HepG2 (cell line): Measurements from ENCODE around the gene TMEM120A.

ENCODE experiments used
- CEBPG ChIP-seq: IDR thresholded peaks from 2 replicates; pipeline ENCODE4 v1.6.1; 2016
- JUN ChIP-seq: sonication (generic); formaldehyde crosslinking; IDR thresholded peaks from 2 replicates; pipeline ENCODE4 v1.4.0; 2020; ENCODE audit warnings: mild to moderate bottlenecking, missing genetic modification reagents
- KAT8 ChIP-seq: IDR thresholded peaks from 2 replicates; pipeline ENCODE4 v1.6.1; 2016; ENCODE audit warnings: missing genetic modification reagents, missing compliant biosample characterization
- MLLT10 ChIP-seq: sonication (generic); formaldehyde crosslinking; IDR thresholded peaks from 2 replicates; pipeline ENCODE4 v1.4.0; 2020; ENCODE audit warnings: missing genetic modification reagents
- POLR2AphosphoS5 ChIP-seq: IDR thresholded peaks from 2 replicates; pipeline ENCODE4 v1.6.1; 2012; ENCODE audit warnings: low read depth, low read length
- RFX5 ChIP-seq: IDR thresholded peaks from 2 replicates; pipeline ENCODE4 v1.6.1; 2011; ENCODE audit warnings: low read depth, low read length, improper control_type of control experiment
- ZNF318 ChIP-seq: sonication (generic); formaldehyde crosslinking; IDR thresholded peaks from 2 replicates; pipeline ENCODE4 v1.4.0; 2020; ENCODE audit warnings: mild to moderate bottlenecking, missing genetic modification reagents
- ZNF496 ChIP-seq: sonication (generic); formaldehyde crosslinking; IDR thresholded peaks from 2 replicates; pipeline ENCODE4 v1.8.1; 2023; ENCODE audit warnings: mild to moderate bottlenecking, moderate library complexity, missing genetic modification reagents; ENCODE audit not compliant: insufficient replicate concordance
- TF ChIP-seq, protein P1 (sequence below): sonication (generic); formaldehyde crosslinking; IDR thresholded peaks from 2 replicates; pipeline ENCODE4 v1.5.0; 2020; ENCODE audit warnings: mild to moderate bottlenecking, missing genetic modification reagents, moderate library complexity
- TF ChIP-seq, protein P2 (sequence below): conservative IDR thresholded peaks from 2 replicates; pipeline ENCODE4 v1.6.1; 2018; ENCODE audit warnings: missing genetic modification reagents
- TF ChIP-seq, protein P3 (sequence below): sonication (generic); formaldehyde crosslinking; conservative IDR thresholded peaks from 2 replicates; pipeline ENCODE4 v1.8.1; 2023; ENCODE audit warnings: missing genetic modification reagents
- TF ChIP-seq, protein P4 (sequence below): IDR thresholded peaks from 2 replicates; pipeline ENCODE4 v1.6.1; 2012; ENCODE audit warnings: inconsistent platforms
- TF ChIP-seq, protein P5 (sequence below): IDR thresholded peaks from 2 replicates; pipeline ENCODE4 v1.6.1; 2016; ENCODE audit warnings: missing compliant biosample characterization, missing genetic modification reagents, borderline replicate concordance

DNA sequence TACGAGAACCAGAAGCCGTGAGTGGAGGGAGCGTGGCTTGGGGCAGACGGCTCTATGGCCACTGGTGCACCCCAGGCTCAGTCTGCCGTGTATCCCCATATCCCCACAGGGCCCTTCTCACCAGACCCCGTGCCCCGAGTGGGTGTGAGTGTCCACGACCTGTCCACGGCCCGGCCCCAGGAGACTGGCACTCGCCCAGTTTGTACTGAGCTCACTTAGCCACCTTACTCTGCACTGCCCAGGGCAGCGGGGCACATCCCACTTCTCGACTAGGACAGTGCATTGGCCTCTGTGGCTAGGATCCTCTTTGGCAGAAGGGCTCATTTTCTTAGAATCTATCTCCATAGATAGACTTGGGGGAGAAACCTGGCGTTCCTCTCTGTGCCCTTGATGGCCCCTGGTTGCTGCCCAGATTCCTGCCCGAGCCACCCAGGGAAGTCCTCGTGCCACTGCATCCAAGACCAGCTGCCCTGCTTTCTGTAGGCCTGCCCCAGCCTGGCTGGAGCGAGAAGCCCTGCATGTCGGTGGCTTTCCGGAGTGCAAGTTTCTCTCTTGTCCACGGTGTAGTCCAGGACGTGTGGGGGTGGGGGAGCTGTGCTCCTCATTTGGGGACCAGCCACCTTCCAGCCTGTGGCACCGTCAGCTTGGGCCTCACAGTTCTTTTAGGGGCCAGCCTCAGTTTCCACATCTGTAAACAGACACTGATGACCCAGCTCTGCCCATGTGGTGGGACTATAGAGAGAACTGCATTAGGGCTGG lies 11.9 kb downstream of the TMEM120A start:
- TF ChIP-seq JUN (CRISPR knock-in tag) = no peak
- no peak for TF ChIP-seq RFX5
- TF ChIP-seq, protein P1, sequence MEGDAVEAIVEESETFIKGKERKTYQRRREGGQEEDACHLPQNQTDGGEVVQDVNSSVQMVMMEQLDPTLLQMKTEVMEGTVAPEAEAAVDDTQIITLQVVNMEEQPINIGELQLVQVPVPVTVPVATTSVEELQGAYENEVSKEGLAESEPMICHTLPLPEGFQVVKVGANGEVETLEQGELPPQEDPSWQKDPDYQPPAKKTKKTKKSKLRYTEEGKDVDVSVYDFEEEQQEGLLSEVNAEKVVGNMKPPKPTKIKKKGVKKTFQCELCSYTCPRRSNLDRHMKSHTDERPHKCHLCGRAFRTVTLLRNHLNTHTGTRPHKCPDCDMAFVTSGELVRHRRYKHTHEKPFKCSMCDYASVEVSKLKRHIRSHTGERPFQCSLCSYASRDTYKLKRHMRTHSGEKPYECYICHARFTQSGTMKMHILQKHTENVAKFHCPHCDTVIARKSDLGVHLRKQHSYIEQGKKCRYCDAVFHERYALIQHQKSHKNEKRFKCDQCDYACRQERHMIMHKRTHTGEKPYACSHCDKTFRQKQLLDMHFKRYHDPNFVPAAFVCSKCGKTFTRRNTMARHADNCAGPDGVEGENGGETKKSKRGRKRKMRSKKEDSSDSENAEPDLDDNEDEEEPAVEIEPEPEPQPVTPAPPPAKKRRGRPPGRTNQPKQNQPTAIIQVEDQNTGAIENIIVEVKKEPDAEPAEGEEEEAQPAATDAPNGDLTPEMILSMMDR (CRISPR knock-in tag) = no peak
- no peak for TF ChIP-seq KAT8 (CRISPR knock-in tag)
- TF ChIP-seq, protein P2, sequence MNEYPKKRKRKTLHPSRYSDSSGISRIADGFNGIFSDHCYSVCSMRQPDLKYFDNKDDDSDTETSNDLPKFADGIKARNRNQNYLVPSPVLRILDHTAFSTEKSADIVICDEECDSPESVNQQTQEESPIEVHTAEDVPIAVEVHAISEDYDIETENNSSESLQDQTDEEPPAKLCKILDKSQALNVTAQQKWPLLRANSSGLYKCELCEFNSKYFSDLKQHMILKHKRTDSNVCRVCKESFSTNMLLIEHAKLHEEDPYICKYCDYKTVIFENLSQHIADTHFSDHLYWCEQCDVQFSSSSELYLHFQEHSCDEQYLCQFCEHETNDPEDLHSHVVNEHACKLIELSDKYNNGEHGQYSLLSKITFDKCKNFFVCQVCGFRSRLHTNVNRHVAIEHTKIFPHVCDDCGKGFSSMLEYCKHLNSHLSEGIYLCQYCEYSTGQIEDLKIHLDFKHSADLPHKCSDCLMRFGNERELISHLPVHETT (CRISPR knock-in tag) = no peak
- TF ChIP-seq, protein P3, sequence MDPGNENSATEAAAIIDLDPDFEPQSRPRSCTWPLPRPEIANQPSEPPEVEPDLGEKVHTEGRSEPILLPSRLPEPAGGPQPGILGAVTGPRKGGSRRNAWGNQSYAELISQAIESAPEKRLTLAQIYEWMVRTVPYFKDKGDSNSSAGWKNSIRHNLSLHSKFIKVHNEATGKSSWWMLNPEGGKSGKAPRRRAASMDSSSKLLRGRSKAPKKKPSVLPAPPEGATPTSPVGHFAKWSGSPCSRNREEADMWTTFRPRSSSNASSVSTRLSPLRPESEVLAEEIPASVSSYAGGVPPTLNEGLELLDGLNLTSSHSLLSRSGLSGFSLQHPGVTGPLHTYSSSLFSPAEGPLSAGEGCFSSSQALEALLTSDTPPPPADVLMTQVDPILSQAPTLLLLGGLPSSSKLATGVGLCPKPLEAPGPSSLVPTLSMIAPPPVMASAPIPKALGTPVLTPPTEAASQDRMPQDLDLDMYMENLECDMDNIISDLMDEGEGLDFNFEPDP (CRISPR knock-in tag) = no peak
- TF ChIP-seq, protein P4, sequence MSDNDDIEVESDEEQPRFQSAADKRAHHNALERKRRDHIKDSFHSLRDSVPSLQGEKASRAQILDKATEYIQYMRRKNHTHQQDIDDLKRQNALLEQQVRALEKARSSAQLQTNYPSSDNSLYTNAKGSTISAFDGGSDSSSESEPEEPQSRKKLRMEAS = no peak
- TF ChIP-seq POLR2AphosphoS5 = no peak
- TF ChIP-seq MLLT10 (CRISPR knock-in tag) = no peak
- TF ChIP-seq CEBPG (CRISPR knock-in tag) = no peak
- TF ChIP-seq, protein P5, sequence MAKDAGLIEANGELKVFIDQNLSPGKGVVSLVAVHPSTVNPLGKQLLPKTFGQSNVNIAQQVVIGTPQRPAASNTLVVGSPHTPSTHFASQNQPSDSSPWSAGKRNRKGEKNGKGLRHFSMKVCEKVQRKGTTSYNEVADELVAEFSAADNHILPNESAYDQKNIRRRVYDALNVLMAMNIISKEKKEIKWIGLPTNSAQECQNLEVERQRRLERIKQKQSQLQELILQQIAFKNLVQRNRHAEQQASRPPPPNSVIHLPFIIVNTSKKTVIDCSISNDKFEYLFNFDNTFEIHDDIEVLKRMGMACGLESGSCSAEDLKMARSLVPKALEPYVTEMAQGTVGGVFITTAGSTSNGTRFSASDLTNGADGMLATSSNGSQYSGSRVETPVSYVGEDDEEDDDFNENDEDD (CRISPR knock-in tag) = no peak
- TF ChIP-seq ZNF496 (CRISPR knock-in tag) = no peak
- no peak for TF ChIP-seq ZNF318 (CRISPR knock-in tag)
